Measurements from ENCODE around the gene MYO3A. TPM values are rescaled to one million over a fixed set of nuclear protein-coding genes. Genes with fewer than 3 reads are reported as not detected.

The MYO3A gene
- total RNA-seq, 1 donor from 2014 or later = not detected

- DNase-seq (ENCODE audit: low spot score) = no peak
- TF ChIP-seq CTCF (IDR thresholded peaks at IDR 0.05) = no peak
- Mint-ChIP-seq H3K36me3 (ENCODE audit: low read depth) (no peaks in the 10 kb centered on the region), H3K9me3 (ENCODE audit: low read depth) (no peaks in the 10 kb centered on the region), H3K4me1 (ENCODE audit: low read depth) (no peaks in the 10 kb centered on the region), H3K27ac (ENCODE audit: unreplicated experiment) (no peak overlapping the region), H3K4me3 (ENCODE audit: unreplicated experiment) (no peak overlapping the region), H3K27me3 (ENCODE audit: low read depth) (peaks cover 12% of the 10 kb centered on the region)
These were observed 38.6 kb downstream of the MYO3A start for GRCh38 chr10:25972631-25973030.

- peaks cover 9% of the 10 kb centered on the region for H3K27me3 Mint-ChIP-seq (ENCODE audit: low read depth)
- no peaks in the 10 kb centered on the region for H3K36me3 Mint-ChIP-seq (ENCODE audit: low read depth)
- H3K9me3 Mint-ChIP-seq (ENCODE audit: low read depth) = no peaks in the 10 kb centered on the region
- no peak overlapping the region for H3K4me3 Mint-ChIP-seq (ENCODE audit: unreplicated experiment)
- H3K27ac Mint-ChIP-seq (ENCODE audit: unreplicated experiment) = no peak overlapping the region
- no peak for TF ChIP-seq CTCF (IDR thresholded peaks at IDR 0.05)
- DNase-seq (ENCODE audit: low spot score) = no peak
- H3K4me1 Mint-ChIP-seq (ENCODE audit: low read depth) = no peaks in the 10 kb centered on the region
These were observed 40.9 kb downstream of the MYO3A start for GRCh38 chr10:25974897-25975459.

GRCh38 chr10:25978771-25979170 lies 44.7 kb downstream of the MYO3A start:
- H3K4me1 Mint-ChIP-seq (ENCODE audit: low read depth) = no peaks in the 10 kb centered on the region
- H3K36me3 Mint-ChIP-seq (ENCODE audit: low read depth) = no peaks in the 10 kb centered on the region
- no peak for DNase-seq (ENCODE audit: low spot score)
- H3K27me3 Mint-ChIP-seq (ENCODE audit: low read depth) = peaks cover 2% of the 10 kb centered on the region
- no peak overlapping the region for H3K4me3 Mint-ChIP-seq (ENCODE audit: unreplicated experiment)
- H3K27ac Mint-ChIP-seq (ENCODE audit: unreplicated experiment) = no peak overlapping the region
- H3K9me3 Mint-ChIP-seq (ENCODE audit: low read depth) = peaks cover 13% of the 10 kb centered on the region
- no peak for TF ChIP-seq CTCF (IDR thresholded peaks at IDR 0.05)

GRCh38 chr10:25982107-25982506 lies 48.1 kb downstream of the MYO3A start:
- H3K36me3 Mint-ChIP-seq (ENCODE audit: low read depth) = no peaks in the 10 kb centered on the region
- H3K9me3 Mint-ChIP-seq (ENCODE audit: low read depth) = peaks cover 20% of the 10 kb centered on the region
- H3K4me1 Mint-ChIP-seq (ENCODE audit: low read depth) = no peaks in the 10 kb centered on the region
- no peak for DNase-seq (ENCODE audit: low spot score)
- no peak overlapping the region for H3K4me3 Mint-ChIP-seq (ENCODE audit: unreplicated experiment)
- no peak overlapping the region for H3K27ac Mint-ChIP-seq (ENCODE audit: unreplicated experiment)
- no peak for TF ChIP-seq CTCF (IDR thresholded peaks at IDR 0.05)
- H3K27me3 Mint-ChIP-seq (ENCODE audit: low read depth) = peaks cover 2% of the 10 kb centered on the region

GRCh38 chr10:25988583-25988982 lies 54.6 kb downstream of the MYO3A start:
- H3K36me3 Mint-ChIP-seq (ENCODE audit: low read depth) = no peaks in the 10 kb centered on the region
- H3K27ac Mint-ChIP-seq (ENCODE audit: unreplicated experiment) = no peak overlapping the region
- H3K27me3 Mint-ChIP-seq (ENCODE audit: low read depth) = no peaks in the 10 kb centered on the region
- H3K4me3 Mint-ChIP-seq (ENCODE audit: unreplicated experiment) = no peak overlapping the region
- DNase-seq (ENCODE audit: low spot score) = no peak
- peaks cover 12% of the 10 kb centered on the region for H3K9me3 Mint-ChIP-seq (ENCODE audit: low read depth)
- no peaks in the 10 kb centered on the region for H3K4me1 Mint-ChIP-seq (ENCODE audit: low read depth)
- TF ChIP-seq CTCF (IDR thresholded peaks at IDR 0.05) = no peak
